Transverse colon (tissue), 4 donors: ENCODE results near the gene APBA1. TPM values are rescaled to one million over a fixed set of nuclear protein-coding genes. Genes with fewer than 3 reads are reported as not detected.

ENCODE experiments used
- DNase-seq: peaks from one replicate; pipeline ENCODE4 v3.0.0-alpha.2; 2019
- H3K27ac ChIP-seq, 4 donors: fragments of 200-600 bp; sonication (generic); 2 replicates each; pipeline ENCODE4 v1.5.1; 2016 to 2018; ENCODE audit warnings: inconsistent platforms in 4 of 4
- H3K27me3 ChIP-seq: fragments of 200-600 bp; sonication (generic); 2 replicates; pipeline ENCODE4 v1.5.1; 2017; ENCODE audit warnings: inconsistent platforms
- H3K36me3 ChIP-seq, 4 donors: fragments of 200-600 bp; sonication (generic); 2 replicates each; pipeline ENCODE4 v1.5.1; 2017 to 2019; ENCODE audit warnings: inconsistent platforms in 4 of 4
- H3K4me1 ChIP-seq, 4 donors: fragments of 200-600 bp; sonication (generic); 2 replicates each; pipeline ENCODE4 v1.5.1; 2017 to 2020; ENCODE audit warnings: inconsistent platforms in 4 of 4
- H3K4me3 ChIP-seq, 4 donors: fragments of 200-600 bp; sonication (generic); 1 replicate in 1 of 4; 2 replicates in 3 of 4; pipeline versions ENCODE4 v1.5.1 to v1.6.1; 2017 to 2019; ENCODE audit warnings: inconsistent platforms in 4 of 4
- H3K9me3 ChIP-seq, 2 donors: fragments of 200-600 bp; sonication (generic); 2 replicates each; pipeline ENCODE4 v1.5.1; 2017 to 2019; ENCODE audit warnings: inconsistent platforms in 2 of 2
- EP300 ChIP-seq: sonication (generic); formaldehyde crosslinking; IDR thresholded peaks from one replicate; pipeline ENCODE4 v1.6.1; 2017; ENCODE audit warnings: antibody characterized with exemption, low read depth
- POLR2A ChIP-seq: fragments of 450-650 bp; IDR thresholded peaks from one replicate; pipeline ENCODE4 v1.6.1; 2016; ENCODE audit warnings: antibody characterized with exemption, mild to moderate bottlenecking, moderate library complexity
- POLR2AphosphoS5 ChIP-seq, 3 donors: sonication (generic); formaldehyde crosslinking; IDR thresholded peaks; one replicate each; pipeline ENCODE4 v1.6.1; 2016; ENCODE audit warnings: antibody characterized with exemption in 3 of 3
- WGBS, 2 donors: methylation state at CpG; one replicate each; pipeline ENCODE4 v1.1.5; 2018; ENCODE audit warnings: low coverage in 1 of 2; 5-methylcytosine and 5-hydroxymethylcytosine counted together
- in situ Hi-C, 4 donors: fragments of 200-750 bp; cut with MboI; loops; one replicate each; pipeline versions ENCODE4 v1.15.0 to v1.15.1; 2017; ENCODE audit warnings: low sequenced_read_pairs in 3 of 4, low pct_ligation_motif_present in 1 of 4, low pct_unique_long_range_greater_than_20kb in 1 of 4
- intact Hi-C: fragments of 100-400 bp; cut with DNase I; formaldehyde crosslinking; loops from one replicate; pipeline ENCODE4 v1.15.1; 2023; ENCODE audit warnings: low total_unique reads
- total RNA-seq, 4 donors: library from RNA; depleted of rRNA; stranded (reverse); fragments of >200 nt; gene quantifications; one replicate each; pipeline ENCODE4 v1.1.0, GENCODE V29; 2016
- TF ChIP-seq, protein P1 (sequence below), 5 experiments: fragments of 200-600 bp in 3 of 5; fragments of 450-650 bp in 2 of 5; sonication (generic) in 3 of 5; IDR thresholded peaks; 1 replicate in 2 of 5; 2 replicates in 3 of 5; pipeline ENCODE4 v1.5.1; 2016 to 2017; ENCODE audit warnings: antibody characterized with exemption in 5 of 5, inconsistent platforms in 3 of 5, mild to moderate bottlenecking in 2 of 5, moderate library complexity in 1 of 5

The APBA1 gene
- total RNA-seq, 4 donors from 2014 or later: 7.6 to 11.6 (median 10.2) TPM

GRCh38 chr9:69605406-69605805 is 66.8 kb downstream of the APBA1 start:
- Histone ChIP-seq H3K9me3 (no peaks in the 10 kb centered on the region), H3K4me1 (no peaks in the 10 kb centered on the region), H3K36me3 (no peaks in the 10 kb centered on the region), H3K27me3 (no peaks in the 10 kb centered on the region), H3K4me3 (no peak overlapping the region), H3K27ac (no peak overlapping the region)
- in situ Hi-C loops: no loop called here
- intact Hi-C loops: no loop called here
- TF ChIP-seq, protein P1, sequence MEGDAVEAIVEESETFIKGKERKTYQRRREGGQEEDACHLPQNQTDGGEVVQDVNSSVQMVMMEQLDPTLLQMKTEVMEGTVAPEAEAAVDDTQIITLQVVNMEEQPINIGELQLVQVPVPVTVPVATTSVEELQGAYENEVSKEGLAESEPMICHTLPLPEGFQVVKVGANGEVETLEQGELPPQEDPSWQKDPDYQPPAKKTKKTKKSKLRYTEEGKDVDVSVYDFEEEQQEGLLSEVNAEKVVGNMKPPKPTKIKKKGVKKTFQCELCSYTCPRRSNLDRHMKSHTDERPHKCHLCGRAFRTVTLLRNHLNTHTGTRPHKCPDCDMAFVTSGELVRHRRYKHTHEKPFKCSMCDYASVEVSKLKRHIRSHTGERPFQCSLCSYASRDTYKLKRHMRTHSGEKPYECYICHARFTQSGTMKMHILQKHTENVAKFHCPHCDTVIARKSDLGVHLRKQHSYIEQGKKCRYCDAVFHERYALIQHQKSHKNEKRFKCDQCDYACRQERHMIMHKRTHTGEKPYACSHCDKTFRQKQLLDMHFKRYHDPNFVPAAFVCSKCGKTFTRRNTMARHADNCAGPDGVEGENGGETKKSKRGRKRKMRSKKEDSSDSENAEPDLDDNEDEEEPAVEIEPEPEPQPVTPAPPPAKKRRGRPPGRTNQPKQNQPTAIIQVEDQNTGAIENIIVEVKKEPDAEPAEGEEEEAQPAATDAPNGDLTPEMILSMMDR (IDR thresholded peaks at IDR 0.05): no peak
- no peak for TF ChIP-seq EP300
- TF ChIP-seq POLR2A: no peak
- TF ChIP-seq POLR2AphosphoS5 (IDR thresholded peaks at IDR 0.05): no peak
- DNase-seq: no peak
- WGBS, 2 donors: 52 to 68% methylated on average over 4 of the region's 4 CpGs

- H3K9me3 ChIP-seq: no peaks in the 10 kb centered on the region
- H3K36me3 ChIP-seq: no peaks in the 10 kb centered on the region
- TF ChIP-seq POLR2AphosphoS5 (IDR thresholded peaks at IDR 0.05): no peak
- TF ChIP-seq EP300: no peak
- no peaks in the 10 kb centered on the region for H3K4me1 ChIP-seq
- no peak overlapping the region for H3K4me3 ChIP-seq
- in situ Hi-C loops (no loop called here), intact Hi-C loops (no loop called here)
- DNase-seq: no peak
- no peaks in the 10 kb centered on the region for H3K27me3 ChIP-seq
- WGBS, 2 donors: 75 to 77% methylated on average over 5 to 10 of the region's 10 CpGs
- H3K27ac ChIP-seq: no peak overlapping the region
These were observed 67.5 kb downstream of the APBA1 start for GRCh38 chr9:69604568-69605219.

- no peak overlapping the region for H3K4me3 ChIP-seq
- no peaks in the 10 kb centered on the region for H3K27me3 ChIP-seq
- H3K27ac ChIP-seq: no peak overlapping the region
- in situ Hi-C loops (no loop called here), intact Hi-C loops (no loop called here)
- no peak for DNase-seq
- WGBS, 2 donors: 77 to 82% methylated on average over 5 of the region's 5 CpGs
- no peak for TF ChIP-seq POLR2A
- TF ChIP-seq, protein P1 (IDR thresholded peaks at IDR 0.05): no peak
- no peak for TF ChIP-seq POLR2AphosphoS5 (IDR thresholded peaks at IDR 0.05)
- no peak for TF ChIP-seq EP300
- H3K36me3 ChIP-seq: no peaks in the 10 kb centered on the region
- no peaks in the 10 kb centered on the region for H3K9me3 ChIP-seq
- no peaks in the 10 kb centered on the region for H3K4me1 ChIP-seq
These were observed 68.5 kb downstream of the APBA1 start for GRCh38 chr9:69603656-69604055.

DNA sequence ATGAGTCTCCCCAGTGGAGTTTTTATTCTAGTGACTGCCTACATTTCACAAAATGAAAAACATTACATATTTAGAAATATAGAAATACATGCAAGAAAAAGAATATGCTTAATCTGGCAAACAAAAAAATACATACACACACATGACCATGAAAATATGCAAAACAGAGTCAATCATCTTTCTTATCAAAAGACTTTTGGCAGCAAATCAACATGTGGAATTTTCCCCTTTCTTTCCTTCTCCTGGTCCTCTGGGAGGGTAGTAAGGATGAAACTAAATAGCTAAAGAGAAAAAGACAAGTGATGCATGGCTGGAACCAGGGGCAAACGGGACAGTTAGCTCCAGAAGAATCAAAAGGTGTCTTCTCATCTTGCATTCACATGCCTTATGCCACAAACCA is 69.4 kb downstream of the APBA1 start:
- H3K4me3 ChIP-seq: no peak overlapping the region
- H3K4me1 ChIP-seq: no peaks in the 10 kb centered on the region
- H3K36me3 ChIP-seq: no peaks in the 10 kb centered on the region
- no peak for DNase-seq
- H3K27me3 ChIP-seq: no peaks in the 10 kb centered on the region
- 74% methylated on average over 1 of the region's 1 CpG; no CpG with 5 or more reads in 1 of the 2 donors for WGBS, 2 donors
- intact Hi-C loops: no loop called here
- H3K27ac ChIP-seq: no peak overlapping the region
- no peaks in the 10 kb centered on the region for H3K9me3 ChIP-seq
- TF ChIP-seq POLR2AphosphoS5 (IDR thresholded peaks at IDR 0.05): no peak
- TF ChIP-seq EP300: no peak
- no peak for TF ChIP-seq POLR2A
- TF ChIP-seq, protein P1 (IDR thresholded peaks at IDR 0.05): no peak
- in situ Hi-C loops: no loop called here

- TF ChIP-seq POLR2A (no peak), POLR2AphosphoS5 (IDR thresholded peaks at IDR 0.05) (no peak), EP300 (no peak)
- TF ChIP-seq, protein P1 (IDR thresholded peaks at IDR 0.05): no peak
- Histone ChIP-seq H3K4me1 (no peaks in the 10 kb centered on the region), H3K9me3 (no peaks in the 10 kb centered on the region), H3K27me3 (no peaks in the 10 kb centered on the region), H3K4me3 (no peak overlapping the region), H3K27ac (no peak overlapping the region), H3K36me3 (no peaks in the 10 kb centered on the region)
- in situ Hi-C loops: no loop called here
- DNase-seq: no peak
- intact Hi-C loops: no loop called here
- WGBS, 2 donors: 53 to 69% methylated on average over 1 of the region's 1 CpG
These were observed 70.5 kb downstream of the APBA1 start for GRCh38 chr9:69601698-69602097.
